ENCODE data around the gene DNAH3.
A peak's percentile ranks its signal among the peaks of the same experiment; 100 is the strongest.

DNAH3 gene

DNA sequence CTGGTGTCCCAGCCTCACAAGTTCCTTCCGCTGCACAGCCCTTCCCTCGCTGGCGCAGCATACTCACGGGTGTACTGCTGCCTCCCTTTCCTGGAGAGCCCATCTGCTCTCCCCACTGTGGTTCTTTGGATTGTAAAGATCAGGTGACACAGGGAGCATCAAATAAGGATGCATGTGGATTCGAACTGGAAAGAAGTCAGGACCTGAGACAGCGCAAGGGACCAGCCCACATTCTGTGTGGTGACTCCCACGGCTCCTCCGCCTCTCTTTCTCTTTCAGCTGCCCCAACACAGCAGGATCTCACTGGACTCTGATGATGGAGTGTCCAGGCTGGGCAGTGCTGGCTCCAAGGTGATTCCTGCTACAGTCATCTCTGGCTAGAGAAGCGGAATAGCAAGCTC, 15.9 kb upstream of the DNAH3 start:
- peaks cover 47% of the 10 kb centered on the region for H3K36me3 ChIP-seq (ENCODE audit: control insufficient read depth, insufficient read depth, low read length, severe bottlenecking)
- H3K9me3 ChIP-seq (ENCODE audit: control insufficient read depth, low read length) = no peaks in the 10 kb centered on the region
- no peak for DNase-seq (ENCODE audit: low read depth)
- no peak overlapping the region for H3K9ac ChIP-seq (ENCODE audit: low read length)
- peaks cover 27% of the 10 kb centered on the region for H3K4me1 ChIP-seq (ENCODE audit: control insufficient read depth, insufficient read depth, low read length)
- H3K27me3 ChIP-seq (replicated peaks; ENCODE audit: control insufficient read depth, insufficient read depth, low read length) = no peaks in the 10 kb centered on the region
- no peak overlapping the region for H3K4me3 ChIP-seq (ENCODE audit: low read length)

DNA sequence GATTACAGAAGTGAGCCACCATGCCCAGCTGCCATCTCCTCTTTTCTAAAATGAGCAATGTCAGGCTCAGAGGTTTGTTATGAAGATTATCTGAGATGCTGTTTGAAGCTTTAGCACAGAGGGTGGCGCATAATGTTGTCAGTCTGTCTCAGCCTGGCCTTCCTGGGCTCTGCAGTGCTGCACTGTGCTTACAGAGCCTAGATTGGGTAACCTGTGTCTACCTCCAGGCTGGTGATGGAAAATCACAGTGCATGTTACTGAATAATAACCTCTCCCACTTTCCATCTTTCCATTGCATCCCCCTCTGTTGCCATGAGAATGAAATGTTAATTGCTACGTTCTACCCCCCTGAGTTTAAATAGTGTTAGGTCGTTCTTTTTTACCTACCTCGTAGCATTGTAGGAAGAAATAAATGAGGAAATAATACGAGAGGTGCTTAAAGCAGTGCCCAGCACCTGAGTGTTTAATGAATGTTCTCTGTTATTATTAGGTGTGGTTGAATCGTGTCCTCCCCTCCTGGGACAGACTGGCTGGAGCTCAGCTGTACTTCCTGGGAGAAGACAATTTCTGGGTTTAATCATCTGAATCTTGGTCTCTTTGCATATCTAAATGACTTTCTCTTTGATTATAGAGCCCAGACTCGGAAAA, 14.0 kb upstream of the DNAH3 start:
- Histone ChIP-seq H3K27me3 (replicated peaks; ENCODE audit: control insufficient read depth, insufficient read depth, low read length) (no peaks in the 10 kb centered on the region), H3K4me3 (ENCODE audit: low read length) (no peak overlapping the region), H3K9ac (ENCODE audit: low read length) (no peak overlapping the region), H3K4me1 (ENCODE audit: control insufficient read depth, insufficient read depth, low read length) (peaks cover 45% of the 10 kb centered on the region), H3K36me3 (ENCODE audit: control insufficient read depth, insufficient read depth, low read length, severe bottlenecking) (peaks cover 32% of the 10 kb centered on the region), H3K9me3 (ENCODE audit: control insufficient read depth, low read length) (no peaks in the 10 kb centered on the region)
- no peak for DNase-seq (ENCODE audit: low read depth)

DNA sequence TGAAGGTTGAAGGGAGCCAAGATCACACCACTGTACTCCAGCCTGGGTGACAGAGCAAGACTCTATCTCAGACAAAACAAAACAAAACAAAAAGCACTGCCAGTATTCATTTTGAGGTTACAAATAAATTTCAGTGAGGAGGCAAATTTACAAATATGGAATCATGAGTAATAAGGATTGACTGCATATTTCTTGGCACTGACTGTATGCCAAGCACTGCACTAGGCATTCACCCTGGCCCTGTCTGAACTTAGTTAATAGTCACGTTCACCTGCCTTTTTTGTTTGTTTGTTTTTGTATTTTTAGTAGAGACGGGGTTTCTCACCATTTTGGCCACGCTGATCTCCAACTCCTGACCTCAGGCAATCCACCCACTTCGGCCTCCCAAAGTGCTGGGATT, 12.9 kb upstream of the DNAH3 start:
- DNase-seq (ENCODE audit: low read depth) = peak; percentile 17
- no peak overlapping the region for H3K9ac ChIP-seq (ENCODE audit: low read length)
- no peaks in the 10 kb centered on the region for H3K27me3 ChIP-seq (replicated peaks; ENCODE audit: control insufficient read depth, insufficient read depth, low read length)
- no peak overlapping the region for H3K4me3 ChIP-seq (ENCODE audit: low read length)
- H3K4me1 ChIP-seq (ENCODE audit: control insufficient read depth, insufficient read depth, low read length) = peaks cover 40% of the 10 kb centered on the region
- no peaks in the 10 kb centered on the region for H3K9me3 ChIP-seq (ENCODE audit: control insufficient read depth, low read length)
- peaks cover 32% of the 10 kb centered on the region for H3K36me3 ChIP-seq (ENCODE audit: control insufficient read depth, insufficient read depth, low read length, severe bottlenecking)

DNA sequence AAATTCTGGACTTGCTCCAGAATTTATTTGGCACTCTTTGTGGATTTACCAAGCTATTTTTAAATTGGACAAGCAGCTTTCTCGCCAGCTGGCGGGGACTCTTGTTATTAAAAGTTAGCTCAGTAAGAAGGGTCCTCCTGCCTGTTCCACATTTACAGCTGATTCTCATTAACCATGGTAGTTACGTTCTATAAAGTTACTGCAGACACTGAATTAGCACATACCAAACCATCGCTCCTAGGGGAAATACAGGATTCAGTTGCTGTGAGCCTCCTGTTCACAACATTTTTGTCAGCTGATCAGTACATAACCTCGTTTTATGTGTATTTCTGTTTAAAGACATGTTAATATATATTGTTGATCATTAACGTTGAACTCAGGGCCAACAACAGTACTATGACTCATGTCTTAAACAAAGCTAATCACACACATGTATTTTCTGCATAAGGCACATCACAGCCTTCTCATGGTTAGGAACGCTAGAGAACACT, 12.1 kb upstream of the DNAH3 start:
- Histone ChIP-seq H3K9me3 (ENCODE audit: control insufficient read depth, low read length) (no peaks in the 10 kb centered on the region), H3K4me3 (ENCODE audit: low read length) (peak overlapping the region; percentile 53), H3K9ac (ENCODE audit: low read length) (peak overlapping the region; percentile 1), H3K36me3 (ENCODE audit: control insufficient read depth, insufficient read depth, low read length, severe bottlenecking) (peaks cover 32% of the 10 kb centered on the region), H3K4me1 (ENCODE audit: control insufficient read depth, insufficient read depth, low read length) (peaks cover 46% of the 10 kb centered on the region), H3K27me3 (replicated peaks; ENCODE audit: control insufficient read depth, insufficient read depth, low read length) (no peaks in the 10 kb centered on the region)
- DNase-seq (ENCODE audit: low read depth) = no peak

DNA sequence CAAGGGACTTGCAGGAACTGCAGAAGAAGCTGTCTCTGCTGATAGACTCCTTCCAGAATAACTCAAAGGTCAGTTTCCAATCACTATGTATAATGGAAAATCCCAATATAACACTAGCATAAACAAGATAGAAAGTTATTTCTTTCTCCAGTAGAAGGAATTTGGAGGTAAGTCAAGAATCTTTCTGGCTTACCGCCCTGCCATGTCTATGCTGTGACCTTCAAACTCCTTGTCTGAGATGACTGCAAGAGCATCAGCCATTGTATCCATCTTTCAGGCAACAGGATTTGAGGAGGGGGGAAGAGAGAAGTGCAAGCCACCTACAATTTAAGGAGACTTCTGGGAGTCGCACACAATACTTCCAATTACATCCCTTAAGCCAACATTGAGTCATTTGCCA, 10.6 kb upstream of the DNAH3 start:
- no peak overlapping the region for H3K9ac ChIP-seq (ENCODE audit: low read length)
- H3K4me3 ChIP-seq (ENCODE audit: low read length) = peak overlapping the region; percentile 86
- peaks cover 21% of the 10 kb centered on the region for H3K36me3 ChIP-seq (ENCODE audit: control insufficient read depth, insufficient read depth, low read length, severe bottlenecking)
- DNase-seq (ENCODE audit: low read depth) = no peak
- no peaks in the 10 kb centered on the region for H3K27me3 ChIP-seq (replicated peaks; ENCODE audit: control insufficient read depth, insufficient read depth, low read length)
- H3K4me1 ChIP-seq (ENCODE audit: control insufficient read depth, insufficient read depth, low read length) = peaks cover 53% of the 10 kb centered on the region
- H3K9me3 ChIP-seq (ENCODE audit: control insufficient read depth, low read length) = no peaks in the 10 kb centered on the region

DNA sequence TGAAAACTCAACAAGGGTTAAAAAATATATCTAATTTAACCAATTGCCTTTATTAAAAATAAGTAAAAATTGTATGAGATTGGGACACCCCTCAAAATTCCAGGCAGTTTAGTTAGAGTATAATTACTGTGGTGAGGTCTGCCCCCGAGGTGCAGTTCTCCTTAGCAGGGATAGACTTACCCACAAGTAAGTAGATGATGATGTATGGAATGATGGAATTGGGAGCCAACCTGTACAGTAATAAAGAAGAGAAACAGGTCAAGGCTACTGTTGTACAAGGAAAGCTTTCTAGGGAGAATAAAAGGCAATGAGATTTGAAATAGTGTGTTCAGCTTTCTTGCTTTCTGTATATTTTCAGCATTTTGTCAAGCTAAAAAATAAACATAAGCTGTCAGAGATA, 9.6 kb upstream of the DNAH3 start:
- Histone ChIP-seq H3K4me3 (ENCODE audit: low read length) (peak overlapping the region; percentile 86), H3K4me1 (ENCODE audit: control insufficient read depth, insufficient read depth, low read length) (peaks cover 53% of the 10 kb centered on the region), H3K9ac (ENCODE audit: low read length) (no peak overlapping the region), H3K27me3 (replicated peaks; ENCODE audit: control insufficient read depth, insufficient read depth, low read length) (no peaks in the 10 kb centered on the region), H3K36me3 (ENCODE audit: control insufficient read depth, insufficient read depth, low read length, severe bottlenecking) (peaks cover 11% of the 10 kb centered on the region), H3K9me3 (ENCODE audit: control insufficient read depth, low read length) (no peaks in the 10 kb centered on the region)
- DNase-seq (ENCODE audit: low read depth) = no peak

DNA sequence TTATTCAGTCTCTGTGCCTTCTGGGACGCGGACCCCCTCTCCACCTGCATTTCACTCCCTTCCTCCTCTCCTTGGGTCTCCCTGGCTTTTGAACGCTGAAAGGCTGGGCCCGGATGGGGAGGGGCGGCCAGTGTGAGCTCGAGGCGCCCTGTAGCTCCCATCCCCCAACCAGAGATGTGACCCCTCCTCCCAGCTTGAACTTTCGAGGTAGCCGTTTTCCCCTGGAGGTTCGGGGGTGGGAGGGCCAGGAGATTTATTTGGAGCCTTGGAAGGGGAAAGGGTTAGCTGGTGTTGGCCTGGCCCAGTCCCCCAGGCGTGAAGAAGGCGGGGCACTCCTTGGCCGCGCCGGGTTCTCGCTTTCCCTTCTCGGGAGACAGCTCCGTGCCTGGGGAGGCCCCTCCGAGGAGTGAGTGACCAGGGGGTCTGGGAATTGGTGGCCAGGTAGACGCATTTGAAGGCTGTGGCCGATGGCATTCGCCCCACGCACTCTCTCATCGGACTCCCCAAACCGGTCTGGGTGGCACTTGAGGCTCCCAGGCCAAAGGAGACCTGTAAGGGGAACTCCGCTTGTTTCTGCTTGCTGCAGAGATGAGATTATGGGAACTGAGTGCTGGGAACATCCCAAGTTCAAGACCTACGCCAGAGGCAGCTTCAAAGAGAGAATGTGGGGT, 8.8 kb upstream of the DNAH3 start:
- no peaks in the 10 kb centered on the region for H3K9me3 ChIP-seq (ENCODE audit: control insufficient read depth, low read length)
- peak overlapping the region; percentile 86 for H3K4me3 ChIP-seq (ENCODE audit: low read length)
- peak; percentile 16 for DNase-seq (ENCODE audit: low read depth)
- H3K36me3 ChIP-seq (ENCODE audit: control insufficient read depth, insufficient read depth, low read length, severe bottlenecking) = peaks cover 6% of the 10 kb centered on the region
- peak overlapping the region; percentile 89 for H3K9ac ChIP-seq (ENCODE audit: low read length)
- H3K27me3 ChIP-seq (replicated peaks; ENCODE audit: control insufficient read depth, insufficient read depth, low read length) = no peaks in the 10 kb centered on the region
- H3K4me1 ChIP-seq (ENCODE audit: control insufficient read depth, insufficient read depth, low read length) = peaks cover 53% of the 10 kb centered on the region

DNA sequence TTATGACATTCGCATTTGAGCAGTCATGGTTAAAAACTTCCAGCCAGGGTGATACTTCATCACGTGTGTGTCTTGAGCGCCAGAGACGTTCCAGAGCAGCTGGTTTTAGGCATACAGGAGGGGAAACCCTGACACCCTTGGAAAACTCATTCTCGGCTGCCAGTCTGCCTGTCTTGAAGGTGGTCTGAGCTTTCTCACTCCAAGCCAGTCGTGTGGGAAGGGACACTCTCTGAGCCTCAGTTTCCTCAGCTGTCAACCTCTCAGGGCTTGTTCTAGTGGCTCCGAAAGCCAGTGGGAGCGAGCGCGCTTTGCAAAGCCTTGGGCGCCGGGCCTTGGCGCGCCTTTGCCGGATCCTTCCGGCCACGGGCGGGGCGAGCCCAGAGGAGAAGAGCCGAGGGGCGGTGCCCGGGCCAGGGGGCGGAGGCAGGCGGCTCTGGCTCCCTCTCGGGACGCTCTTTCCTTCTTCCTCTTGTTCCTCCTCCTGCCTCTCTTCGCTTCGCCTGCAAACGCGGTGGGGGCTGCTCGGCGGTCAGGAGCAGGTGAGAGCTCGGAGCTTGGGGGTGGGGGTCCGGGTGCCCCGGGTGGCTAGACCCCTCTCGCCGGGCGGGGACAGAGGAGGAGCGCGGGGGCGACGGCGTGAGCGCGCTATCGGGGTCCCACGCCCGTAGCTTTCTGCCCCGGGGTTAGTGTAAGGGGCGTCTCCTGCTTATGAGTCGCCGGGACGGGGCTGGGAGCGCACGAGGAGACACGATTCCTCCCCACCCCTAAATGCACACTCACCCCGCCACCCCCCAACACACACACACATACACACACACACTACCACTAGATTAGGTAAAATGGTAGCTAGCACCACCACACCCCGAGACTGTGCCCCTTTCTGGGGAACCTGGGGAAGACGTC, 7.8 kb upstream of the DNAH3 start, which contains the start of gene LDAF1:
Gene LDAF1 (plus strand): TSS at position 467 of the 903 bp plus-strand sequence. CDS start 2,509 bp downstream, outside the sequence.
- Histone ChIP-seq H3K9ac (ENCODE audit: low read length) (peak within 1 kb of the TSS; percentile 89), H3K9me3 (ENCODE audit: control insufficient read depth, low read length) (no peaks in the 10 kb centered on the region), H3K27me3 (replicated peaks; ENCODE audit: control insufficient read depth, insufficient read depth, low read length) (no peaks in the 10 kb centered on the region), H3K4me1 (ENCODE audit: control insufficient read depth, insufficient read depth, low read length) (peaks cover 48% of the 10 kb centered on the region), H3K4me3 (ENCODE audit: low read length) (peak within 1 kb of the TSS; percentile 86), H3K36me3 (ENCODE audit: control insufficient read depth, insufficient read depth, low read length, severe bottlenecking) (no peaks in the 10 kb centered on the region)
- peak; percentile 94 for DNase-seq (ENCODE audit: low read depth)

DNA sequence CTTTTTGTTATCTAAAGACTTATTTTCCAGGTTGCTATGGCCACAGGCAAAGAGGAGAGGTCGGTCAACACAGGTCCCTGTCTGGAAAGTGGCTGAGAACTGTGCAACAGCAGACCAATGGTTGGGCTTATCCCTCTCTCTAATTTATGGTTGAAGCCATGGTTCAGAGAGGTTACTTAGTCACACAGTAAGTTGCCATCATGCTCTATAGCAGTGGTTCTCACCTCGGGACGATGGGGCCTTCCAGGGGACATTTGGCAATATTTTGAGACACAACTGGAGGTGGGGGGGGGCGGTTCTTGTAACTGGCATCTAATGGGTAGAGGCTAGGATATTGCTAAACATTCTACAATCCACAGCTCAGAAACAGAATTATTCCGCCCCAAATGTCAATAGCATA, 7.0 kb upstream of the DNAH3 start:
- Histone ChIP-seq H3K4me3 (ENCODE audit: low read length) (peak overlapping the region; percentile 86), H3K4me1 (ENCODE audit: control insufficient read depth, insufficient read depth, low read length) (peaks cover 40% of the 10 kb centered on the region), H3K27me3 (replicated peaks; ENCODE audit: control insufficient read depth, insufficient read depth, low read length) (no peaks in the 10 kb centered on the region), H3K9me3 (ENCODE audit: control insufficient read depth, low read length) (no peaks in the 10 kb centered on the region), H3K36me3 (ENCODE audit: control insufficient read depth, insufficient read depth, low read length, severe bottlenecking) (no peaks in the 10 kb centered on the region), H3K9ac (ENCODE audit: low read length) (peak overlapping the region; percentile 89)
- DNase-seq (ENCODE audit: low read depth) = no peak

DNA sequence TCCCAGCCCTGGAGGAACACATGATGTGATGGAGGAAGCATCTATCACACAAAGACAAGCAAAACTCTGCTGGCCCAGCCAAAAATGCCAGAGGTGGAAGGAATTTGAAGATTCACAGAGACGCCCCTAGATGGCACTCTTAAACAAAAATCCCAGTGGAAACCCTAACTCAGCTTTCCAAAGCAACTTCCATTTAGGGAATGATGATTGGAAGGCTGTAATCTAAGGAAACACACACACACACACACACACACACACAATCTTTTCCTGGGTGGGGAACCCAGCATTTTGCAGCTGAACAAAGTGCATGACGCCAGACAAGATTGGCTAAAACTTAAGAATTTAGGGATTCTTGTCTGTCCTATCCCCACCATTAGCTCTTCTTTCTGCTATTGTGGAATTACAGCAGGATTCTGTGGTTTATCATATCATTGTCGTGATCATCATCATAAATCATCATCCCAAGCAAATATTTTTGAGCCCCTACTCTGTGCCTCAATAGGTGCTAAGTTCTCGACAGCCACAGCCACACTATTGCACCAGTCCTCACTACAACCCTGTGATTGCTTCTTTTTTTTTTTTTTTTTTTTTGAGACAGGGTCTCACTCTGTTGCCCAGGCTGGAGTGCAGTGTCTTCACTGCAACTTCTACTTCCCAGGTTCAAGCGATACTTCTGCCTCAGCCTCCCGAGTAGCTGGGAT, 6.3 kb upstream of the DNAH3 start:
- H3K27me3 ChIP-seq (replicated peaks; ENCODE audit: control insufficient read depth, insufficient read depth, low read length) = no peaks in the 10 kb centered on the region
- DNase-seq (ENCODE audit: low read depth) = peak; percentile 87
- H3K4me1 ChIP-seq (ENCODE audit: control insufficient read depth, insufficient read depth, low read length) = peaks cover 34% of the 10 kb centered on the region
- no peak overlapping the region for H3K4me3 ChIP-seq (ENCODE audit: low read length)
- no peaks in the 10 kb centered on the region for H3K9me3 ChIP-seq (ENCODE audit: control insufficient read depth, low read length)
- no peak overlapping the region for H3K9ac ChIP-seq (ENCODE audit: low read length)
- H3K36me3 ChIP-seq (ENCODE audit: control insufficient read depth, insufficient read depth, low read length, severe bottlenecking) = no peaks in the 10 kb centered on the region
